Mammary epithelial cell (primary cell): Measurements from ENCODE around the gene MTHFR.

Experiments
- EZH2 ChIP-seq: IDR thresholded peaks from 2 replicates; pipeline ENCODE4 v1.6.1; 2012; ENCODE audit warnings: low read length, inconsistent platforms, borderline replicate concordance
- TF ChIP-seq, protein P1 (sequence below), 2 donors: IDR thresholded peaks in 1 of 2; conservative IDR thresholded peaks in 1 of 2; 2 replicates each; pipeline ENCODE4 v1.5.1; 2011 to 2012; ENCODE audit warnings: inconsistent platforms in 2 of 2, low read length in 2 of 2, mild to moderate bottlenecking in 2 of 2, control low read depth in 1 of 2, low read depth in 1 of 2; ENCODE audit not compliant: insufficient read depth in 1 of 2; ENCODE audit errors: extremely low read depth in 1 of 2

DNA sequence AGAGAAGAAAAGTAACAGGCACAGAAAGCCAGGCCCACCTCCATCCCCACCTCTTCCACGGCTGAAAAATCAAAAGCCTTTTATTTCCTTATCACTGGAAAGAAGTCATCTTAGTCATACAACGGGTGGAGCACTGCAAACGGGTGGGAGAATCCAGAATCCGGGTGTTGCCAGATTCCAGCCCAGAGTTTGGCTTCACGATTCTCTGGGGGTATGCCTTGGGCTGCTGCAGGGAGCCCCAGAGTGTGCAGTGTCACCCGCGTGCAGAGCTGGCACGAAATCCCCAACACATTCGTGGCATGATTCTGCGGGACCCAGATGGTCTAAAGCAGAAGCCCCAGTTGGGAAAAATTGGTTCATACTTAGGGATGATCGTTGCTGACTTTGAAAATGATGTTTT lies 44.4 kb upstream of the MTHFR start:
- TF ChIP-seq, protein P1, sequence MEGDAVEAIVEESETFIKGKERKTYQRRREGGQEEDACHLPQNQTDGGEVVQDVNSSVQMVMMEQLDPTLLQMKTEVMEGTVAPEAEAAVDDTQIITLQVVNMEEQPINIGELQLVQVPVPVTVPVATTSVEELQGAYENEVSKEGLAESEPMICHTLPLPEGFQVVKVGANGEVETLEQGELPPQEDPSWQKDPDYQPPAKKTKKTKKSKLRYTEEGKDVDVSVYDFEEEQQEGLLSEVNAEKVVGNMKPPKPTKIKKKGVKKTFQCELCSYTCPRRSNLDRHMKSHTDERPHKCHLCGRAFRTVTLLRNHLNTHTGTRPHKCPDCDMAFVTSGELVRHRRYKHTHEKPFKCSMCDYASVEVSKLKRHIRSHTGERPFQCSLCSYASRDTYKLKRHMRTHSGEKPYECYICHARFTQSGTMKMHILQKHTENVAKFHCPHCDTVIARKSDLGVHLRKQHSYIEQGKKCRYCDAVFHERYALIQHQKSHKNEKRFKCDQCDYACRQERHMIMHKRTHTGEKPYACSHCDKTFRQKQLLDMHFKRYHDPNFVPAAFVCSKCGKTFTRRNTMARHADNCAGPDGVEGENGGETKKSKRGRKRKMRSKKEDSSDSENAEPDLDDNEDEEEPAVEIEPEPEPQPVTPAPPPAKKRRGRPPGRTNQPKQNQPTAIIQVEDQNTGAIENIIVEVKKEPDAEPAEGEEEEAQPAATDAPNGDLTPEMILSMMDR (conservative IDR thresholded peaks at IDR 0.05 in 1 of 2, IDR thresholded peaks at IDR 0.05 in 1 of 2; ENCODE audit: extremely low read depth in 1 of 2, insufficient read depth in 1 of 2, low read depth in 1 of 2, low read length in 2 of 2): no peak
- TF ChIP-seq EZH2: no peak
